Central memory CD4-positive, alpha-beta T cell (primary cell): ENCODE results near the gene CCS.
"Not testable (repeated sequence)": the region's sequence is repeated elsewhere in the genome, so short reads cannot be mapped to it uniquely, and the experiment has no call there.

Experiments
- DNase-seq: peaks from one replicate; pipeline ENCODE4 v3.0.0; 2022

Gene CCS

DNA sequence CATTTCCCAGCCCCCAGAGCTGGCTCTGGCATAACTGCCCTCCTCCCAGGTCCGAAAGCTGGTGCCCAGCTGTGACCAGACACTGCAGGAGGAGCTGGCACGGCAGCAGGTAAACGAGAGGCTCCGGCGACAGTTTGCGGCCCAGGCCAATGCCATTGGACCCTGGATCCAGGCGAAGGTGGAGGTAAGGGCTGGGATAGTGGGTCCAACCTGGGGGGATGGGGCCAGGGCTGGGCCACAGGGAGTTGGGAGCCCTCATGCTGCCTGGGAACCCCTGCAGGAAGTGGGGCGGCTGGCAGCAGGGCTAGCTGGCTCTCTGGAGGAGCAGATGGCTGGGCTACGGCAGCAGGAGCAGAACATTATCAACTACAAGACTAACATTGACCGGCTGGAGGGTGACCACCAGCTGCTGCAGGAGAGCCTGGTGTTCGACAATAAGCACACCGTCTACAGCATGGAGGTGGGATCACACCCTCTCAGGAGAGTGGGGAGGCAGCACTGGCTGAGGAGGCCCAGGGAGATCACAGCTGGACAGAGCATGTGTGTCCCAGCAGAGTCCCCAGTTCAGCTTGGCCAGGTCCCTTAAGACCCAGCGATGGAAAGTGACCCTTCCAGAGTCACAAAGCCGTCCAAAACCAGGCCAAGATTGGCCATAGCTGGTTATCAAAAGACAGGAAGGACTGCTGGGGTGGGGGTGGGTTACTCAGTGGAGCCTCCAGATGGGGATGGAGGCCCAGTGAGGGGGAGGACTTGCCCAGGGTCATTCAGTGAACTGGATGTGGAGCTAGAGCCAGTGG lies 31.6 kb upstream of the CCS start:
- DNase-seq: no peak

DNA sequence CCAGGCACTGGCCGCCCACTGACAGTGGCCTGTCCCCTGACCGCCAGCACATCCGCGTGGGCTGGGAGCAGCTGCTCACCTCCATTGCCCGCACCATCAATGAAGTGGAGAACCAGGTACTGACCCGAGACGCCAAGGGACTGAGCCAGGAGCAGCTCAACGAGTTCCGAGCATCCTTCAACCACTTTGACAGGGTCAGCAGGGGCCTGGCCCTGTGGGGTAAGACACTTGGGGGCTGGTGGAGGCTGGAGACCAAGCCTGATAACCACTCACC lies 31.1 kb upstream of the CCS start:
- no peak for DNase-seq

DNA sequence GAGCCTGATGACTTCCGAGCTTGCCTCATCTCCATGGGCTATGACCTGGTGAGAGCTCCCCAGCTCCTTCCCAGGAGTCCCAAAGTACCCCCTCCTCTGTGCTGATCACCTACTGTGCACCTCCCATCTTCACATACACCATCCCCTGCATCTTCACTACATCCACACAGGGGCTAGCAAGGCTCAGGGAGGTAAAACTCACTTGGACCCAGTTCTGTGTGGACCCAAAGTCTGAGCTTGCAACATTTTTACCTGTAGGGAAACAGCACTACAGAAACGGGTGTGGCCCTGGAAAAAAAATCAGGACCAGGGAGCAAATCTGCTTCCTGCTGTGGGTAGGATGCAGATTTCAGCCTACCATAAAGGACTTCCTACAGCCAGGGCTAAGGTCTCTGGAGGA lies 30.7 kb upstream of the CCS start:
- DNase-seq: no peak

DNA sequence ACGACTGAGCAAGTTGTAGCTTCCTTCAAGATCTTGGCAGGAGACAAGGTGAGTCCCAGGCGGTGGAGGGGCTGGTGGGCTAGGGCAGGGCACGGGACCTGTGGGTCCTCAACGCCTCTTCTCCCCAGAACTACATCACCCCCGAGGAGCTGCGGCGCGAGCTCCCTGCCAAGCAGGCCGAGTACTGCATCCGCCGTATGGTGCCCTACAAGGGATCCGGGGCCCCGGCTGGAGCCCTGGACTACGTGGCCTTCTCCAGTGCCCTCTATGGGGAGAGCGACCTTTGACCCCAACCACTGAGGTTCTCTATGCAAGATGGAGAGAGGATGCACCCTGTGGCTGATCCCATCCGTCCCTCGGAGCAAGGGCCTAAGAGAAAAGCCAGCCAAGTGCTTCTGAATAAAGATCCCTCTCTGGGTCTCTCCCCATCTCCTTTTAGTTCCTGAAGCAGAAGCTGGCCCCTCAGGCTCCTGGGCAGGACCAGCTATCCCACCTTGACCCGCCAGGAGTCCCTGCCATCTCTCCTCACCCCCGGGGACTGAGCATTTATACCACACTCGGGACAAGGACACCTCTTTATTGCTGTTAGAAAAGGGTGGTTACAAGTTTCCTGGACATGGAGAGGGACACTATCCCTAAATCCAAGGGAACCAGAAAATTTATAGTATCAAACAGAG lies 29.9 kb upstream of the CCS start:
- no peak for DNase-seq

DNA sequence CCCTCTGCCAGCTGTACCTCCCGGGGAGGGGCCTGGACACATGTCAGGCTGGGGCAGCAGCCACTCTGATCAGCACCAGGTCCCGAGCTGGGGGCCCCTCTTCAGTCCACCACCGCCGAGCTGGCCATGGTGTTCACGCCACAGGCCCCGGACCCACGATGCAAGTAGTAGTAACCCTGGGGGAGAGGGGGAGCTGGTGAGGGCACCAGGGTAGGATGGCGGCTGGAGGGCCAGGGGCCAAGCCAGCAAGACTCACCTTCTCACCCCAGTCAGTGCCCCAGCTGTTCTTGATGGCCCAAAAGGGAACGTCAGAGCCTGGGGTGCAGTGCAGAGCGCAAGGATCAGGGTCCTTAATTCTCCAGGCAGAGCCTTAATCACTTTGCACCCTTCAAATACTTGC lies 29.2 kb upstream of the CCS start:
- no peak for DNase-seq

DNA sequence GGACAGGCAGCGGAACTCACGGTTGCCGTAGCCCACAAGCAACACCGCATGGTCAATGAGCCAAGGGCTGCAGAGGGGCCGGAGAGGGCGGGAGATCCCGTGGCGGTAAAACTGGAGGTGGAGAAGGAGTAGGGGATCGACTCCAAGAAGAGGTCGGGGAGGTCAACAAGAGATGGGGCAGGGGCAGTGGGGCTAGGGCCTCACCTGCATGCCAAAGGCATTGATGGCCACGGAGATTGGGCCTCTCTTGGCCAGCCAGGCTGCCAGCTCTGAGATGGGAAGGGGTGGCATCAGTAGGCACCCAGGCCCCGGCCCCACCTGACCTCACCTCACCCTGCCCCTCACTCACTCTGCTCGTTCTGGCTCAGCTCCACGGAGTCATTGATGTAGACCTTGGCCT lies 28.4 kb upstream of the CCS start:
- no peak for DNase-seq

DNA sequence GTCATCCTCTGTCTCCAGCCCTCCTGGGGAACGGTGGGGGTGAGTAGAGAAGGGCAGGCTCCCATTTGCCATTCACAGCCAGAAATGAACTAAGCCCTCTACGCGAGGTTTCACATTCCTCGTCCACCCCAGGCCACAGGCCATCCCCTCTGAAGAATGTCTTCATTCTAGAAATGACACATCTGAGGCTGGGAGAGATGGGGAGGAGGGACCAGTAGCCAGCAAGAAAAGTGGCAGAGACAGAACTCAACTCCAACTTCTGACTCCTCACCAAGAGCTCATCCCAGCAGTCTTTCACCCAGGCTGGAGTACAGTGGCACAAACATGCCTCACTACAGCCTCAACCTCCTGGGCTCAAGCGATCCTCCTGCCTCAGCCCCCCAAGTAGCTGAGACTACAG lies 28.0 kb upstream of the CCS start:
- DNase-seq: no peak

DNA sequence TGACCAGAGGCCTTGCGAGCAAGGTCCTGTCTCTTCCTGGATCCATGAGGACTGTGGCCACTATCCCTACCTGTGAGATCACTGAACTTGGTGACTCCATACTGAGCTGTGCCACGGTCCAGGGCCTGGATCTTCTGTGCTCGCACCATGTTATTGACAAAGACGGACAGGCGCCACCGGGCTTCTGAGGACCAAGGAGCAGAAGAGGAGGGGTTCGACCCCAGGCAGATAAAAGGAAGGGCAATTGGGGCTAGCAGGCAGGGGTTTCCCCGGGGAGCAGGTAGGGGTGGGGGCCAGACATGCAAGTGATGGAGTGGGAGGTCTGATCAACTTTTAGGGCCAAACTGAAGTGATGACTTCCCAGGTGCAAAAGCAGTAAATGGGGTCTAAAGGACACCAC lies 26.8 kb upstream of the CCS start:
- DNase-seq: no peak

DNA sequence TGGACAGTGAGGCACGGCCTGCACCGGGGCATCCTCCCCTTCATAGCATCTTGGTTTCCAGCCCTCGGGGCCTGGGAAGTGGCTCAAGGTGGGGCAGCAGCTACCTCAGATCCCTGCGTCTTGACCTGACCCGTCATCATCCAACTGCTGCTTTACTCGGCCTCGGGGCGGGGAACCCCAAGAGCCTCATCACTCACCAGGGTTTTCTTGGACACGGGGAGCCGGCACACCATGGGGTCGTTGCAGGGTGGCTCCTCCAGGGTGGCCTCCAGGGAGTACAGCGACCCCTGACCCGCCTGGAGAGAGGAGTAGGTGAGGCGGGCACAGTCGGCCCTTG lies 25.2 kb upstream of the CCS start:
- no peak for DNase-seq

DNA sequence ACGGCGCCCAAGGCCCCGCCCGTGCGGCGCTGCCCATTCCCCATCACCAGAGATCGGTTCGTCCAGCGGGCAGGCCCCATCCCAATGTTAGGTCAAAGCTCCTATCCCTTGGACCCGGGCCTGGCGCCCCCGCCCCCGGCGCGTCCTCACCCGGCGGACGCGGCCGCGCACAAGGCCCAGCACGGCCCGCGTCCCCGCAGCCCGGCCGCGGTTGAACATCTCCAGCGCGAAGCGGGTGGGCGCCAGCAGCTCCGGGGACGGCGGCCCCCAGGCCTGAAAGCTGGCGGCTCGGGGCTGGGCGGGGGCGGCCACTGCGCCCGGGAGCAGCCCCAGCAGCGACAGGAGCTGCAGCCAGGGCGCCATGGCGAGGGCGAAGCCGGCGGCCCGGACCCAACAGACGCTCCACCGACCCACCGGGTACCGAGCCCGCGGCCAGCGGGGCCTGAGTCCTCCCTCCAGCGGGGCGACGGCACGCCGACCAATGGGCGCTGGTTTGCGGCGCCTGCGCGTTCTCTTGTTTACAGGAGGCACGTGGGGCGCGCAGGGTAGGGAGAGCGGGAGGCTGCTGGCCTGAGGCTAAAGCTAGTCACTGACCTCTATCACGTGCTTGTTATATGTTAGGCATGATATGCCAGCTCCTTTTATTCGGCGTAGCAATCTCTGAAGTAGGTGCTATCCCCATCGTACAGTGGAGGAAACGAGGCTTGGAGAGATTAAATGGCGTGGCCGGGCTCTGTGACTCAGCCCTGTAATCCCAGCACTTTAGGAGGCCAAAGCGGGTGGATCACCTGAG lies 24.7 kb upstream of the CCS start, which contains the start of gene CTSF:
TSS of gene CTSF (minus strand) at position 483 of the 793 bp plus-strand sequence. CDS start at position 363, 120 bp downstream.
- DNase-seq: peak; percentile 56

DNA sequence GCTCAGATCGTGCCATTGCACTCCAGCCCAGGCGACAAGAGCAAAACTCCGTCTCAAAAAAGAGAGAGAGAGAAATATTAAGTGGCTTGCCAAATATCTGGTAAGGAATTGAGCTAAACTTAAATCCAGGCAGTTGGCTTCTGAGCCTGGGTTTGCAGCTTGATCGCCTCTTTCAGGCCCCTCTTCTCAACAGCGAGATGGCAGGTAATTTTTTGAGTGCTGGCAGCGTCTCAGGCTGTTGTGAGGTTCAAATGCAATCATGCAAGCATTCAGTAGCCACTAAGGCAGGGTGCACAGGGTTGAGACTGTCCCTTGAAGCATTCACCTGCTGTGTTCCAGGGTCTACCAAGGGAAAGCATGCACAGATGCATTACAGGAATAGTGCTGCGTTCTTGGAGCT lies 23.9 kb upstream of the CCS start:
- no peak for DNase-seq

DNA sequence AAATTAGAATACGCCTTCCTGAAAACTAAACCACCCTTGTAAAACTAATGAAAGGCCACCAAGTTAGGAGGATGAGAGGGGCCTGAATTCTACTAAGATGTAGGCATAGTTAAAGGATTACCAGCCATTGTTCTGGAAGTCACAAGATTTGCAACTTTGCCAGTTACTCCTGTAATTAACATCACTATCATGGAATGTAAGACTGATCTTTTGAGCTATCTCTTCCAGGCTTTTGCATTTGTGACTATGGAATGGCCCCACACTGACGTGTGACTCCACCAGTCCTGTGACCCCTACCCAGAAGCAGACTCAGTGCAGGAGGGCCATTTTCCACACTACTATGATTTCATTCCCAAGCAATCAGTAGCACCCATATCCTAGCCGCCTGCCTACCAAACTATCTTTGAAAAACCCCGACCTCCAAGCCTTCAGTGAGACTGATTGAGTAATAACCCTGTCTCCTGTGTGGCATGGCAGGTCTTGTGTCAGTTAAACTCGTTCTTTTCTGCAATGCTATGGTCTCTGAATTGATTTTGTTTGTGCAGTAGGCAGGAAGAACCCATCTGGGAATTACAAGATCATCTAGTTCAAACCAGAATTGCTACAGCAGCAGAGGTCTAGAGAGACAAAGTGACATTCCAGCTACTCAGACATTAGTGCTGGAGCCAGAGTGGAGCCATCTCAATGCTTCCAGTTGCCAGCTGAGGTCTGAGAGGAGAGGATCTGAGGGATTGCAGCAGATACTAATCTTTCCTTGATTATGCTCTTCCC lies 22.7 kb upstream of the CCS start:
- no peak for DNase-seq

DNA sequence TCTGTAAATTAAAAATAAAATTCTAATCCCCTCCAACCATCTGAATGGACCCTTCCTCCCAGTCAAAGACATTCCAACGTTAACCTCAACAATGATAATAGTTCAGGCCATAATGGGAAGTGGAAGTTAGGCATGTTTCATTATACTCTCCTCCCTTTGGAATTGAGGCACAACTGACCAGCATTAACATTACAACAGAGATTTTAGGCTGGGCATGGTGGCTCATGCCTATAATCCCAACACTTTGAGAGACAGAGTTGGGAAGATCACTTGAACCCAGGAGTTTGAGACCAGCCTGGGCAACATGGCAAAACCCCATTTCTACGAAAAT lies 22.2 kb upstream of the CCS start:
- no peak for DNase-seq

DNA sequence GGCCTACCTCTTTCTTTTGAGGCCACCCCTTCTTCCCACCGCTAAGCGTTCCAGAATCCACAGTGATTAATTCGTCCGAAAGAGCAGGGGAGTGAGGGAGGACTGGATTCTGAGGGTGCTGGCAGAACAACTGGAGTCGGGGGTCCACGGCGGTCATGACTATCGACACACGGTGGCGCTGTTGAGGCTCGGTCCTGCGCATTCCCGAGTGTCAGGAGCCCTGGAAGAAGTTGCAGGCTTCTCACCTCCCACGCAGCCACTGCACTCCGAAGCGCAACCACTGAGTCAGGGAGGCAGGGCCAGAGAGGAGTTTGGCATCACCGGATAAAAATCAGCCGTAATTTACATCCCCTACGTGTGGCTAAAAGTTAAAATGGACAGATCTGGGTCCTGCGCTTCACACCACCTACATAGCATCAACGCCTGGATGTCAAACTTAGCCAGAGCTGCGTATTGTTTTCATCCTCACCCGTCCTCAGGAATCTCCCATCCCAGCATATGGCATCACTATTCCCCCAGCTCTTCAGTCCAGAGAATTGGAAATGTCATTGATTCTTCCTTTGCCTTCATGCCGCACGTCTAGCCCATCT lies 13.9 kb upstream of the CCS start:
- peak; percentile 64 for DNase-seq

DNA sequence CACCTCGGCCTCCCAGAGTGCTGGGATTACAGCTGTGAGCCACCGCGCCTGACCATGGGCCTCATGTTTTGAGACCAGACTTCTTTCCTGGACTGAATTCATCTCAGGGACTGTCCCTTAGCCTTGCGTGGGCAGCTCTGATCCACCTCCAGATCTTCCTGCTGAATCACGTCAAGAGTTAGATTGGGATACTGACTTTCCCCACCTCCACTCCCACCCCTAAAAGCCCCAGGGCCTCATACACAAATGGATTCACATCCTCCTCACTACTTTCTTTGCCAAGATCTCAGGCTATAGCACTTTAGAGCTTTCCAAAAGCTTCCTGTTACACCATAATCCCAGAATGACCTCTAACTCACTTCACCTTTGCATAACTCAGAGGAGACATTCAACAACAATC lies 12.2 kb upstream of the CCS start:
- DNase-seq: no peak

DNA sequence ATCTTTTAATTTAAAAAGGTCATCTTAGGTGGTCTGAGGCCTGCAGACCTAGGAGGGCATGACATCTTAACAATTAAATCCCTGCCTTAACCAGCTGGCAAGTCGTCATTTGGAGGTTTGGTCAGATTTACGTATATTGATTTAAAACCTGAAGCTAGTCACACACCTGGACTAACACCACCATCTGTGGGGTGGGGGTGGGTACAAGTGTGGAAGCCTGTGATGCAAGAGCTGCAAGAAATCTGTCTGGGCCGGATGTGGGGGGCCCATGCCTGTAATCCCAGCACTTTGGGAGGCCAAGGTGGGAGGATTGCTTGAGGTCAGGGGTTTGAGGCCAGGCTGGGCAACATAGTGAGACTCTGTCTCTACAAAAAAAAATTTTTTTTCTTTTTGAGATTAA lies 11.7 kb upstream of the CCS start:
- no peak for DNase-seq

DNA sequence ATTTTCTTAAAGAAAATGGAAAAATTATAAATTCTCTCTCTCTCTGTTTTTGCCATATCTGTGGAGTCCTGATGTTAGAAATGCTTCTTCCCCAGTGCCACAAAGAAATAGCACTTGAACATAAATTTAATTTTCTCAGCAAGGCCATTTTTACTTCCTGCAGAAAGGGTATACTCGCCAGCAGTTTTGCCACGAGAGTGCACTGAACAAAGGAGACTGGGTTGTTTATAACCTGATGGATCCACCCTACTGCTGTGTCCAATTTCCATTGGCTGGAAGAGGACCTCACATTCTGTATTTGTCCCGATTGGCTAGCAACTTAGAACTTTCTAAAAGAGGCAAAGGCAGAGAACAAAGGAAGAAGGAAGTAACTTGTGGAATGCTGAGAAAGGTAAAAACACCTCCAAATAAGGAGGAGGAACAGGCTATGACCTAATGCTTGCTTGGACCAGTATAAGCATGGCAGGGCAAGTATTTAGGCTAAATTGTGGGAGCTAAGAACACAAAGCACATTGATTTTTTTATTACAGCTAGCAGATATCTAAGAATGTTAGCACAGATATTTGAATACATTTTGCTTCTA lies 10.3 kb upstream of the CCS start:
- not testable (repeated sequence) for DNase-seq

DNA sequence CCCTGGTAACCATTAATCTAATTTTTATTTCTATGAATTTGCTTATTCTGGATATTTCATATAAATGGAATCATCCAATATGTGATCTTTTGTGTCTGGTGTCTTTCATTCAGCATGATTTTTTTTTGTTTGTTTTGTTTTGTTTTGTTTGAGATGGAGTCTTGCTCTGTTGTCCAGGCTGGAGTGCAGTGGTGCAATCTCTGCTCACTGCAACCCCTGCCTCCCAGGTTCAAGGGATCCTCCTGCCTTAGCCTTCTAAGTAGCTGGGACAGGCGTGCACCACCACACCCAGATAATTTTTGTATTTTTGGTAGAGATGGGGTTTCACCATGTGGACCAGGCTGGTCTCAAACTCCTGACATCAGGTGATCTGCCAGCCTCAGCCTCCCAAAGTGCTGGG lies 7.5 kb upstream of the CCS start:
- DNase-seq: not testable (repeated sequence)

DNA sequence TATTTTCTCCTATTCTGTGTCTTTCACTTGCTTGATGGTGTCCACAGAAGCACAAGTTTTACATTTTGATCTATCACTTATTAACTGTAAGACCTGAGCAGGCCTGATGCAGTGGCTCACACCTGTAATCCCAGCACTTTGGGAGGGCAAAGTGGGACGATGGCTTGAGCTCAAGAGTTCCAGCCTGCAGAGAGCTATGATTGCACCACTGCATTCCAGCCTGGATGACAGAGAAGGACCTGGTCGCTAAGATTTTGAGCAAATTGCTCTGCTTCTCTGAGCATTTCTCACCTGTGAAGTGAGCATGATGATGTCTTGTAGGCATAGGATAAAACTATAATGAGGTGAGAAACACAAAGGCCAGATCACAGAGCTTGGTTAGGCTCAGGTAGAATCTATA lies 6.8 kb upstream of the CCS start:
- no peak for DNase-seq

DNA sequence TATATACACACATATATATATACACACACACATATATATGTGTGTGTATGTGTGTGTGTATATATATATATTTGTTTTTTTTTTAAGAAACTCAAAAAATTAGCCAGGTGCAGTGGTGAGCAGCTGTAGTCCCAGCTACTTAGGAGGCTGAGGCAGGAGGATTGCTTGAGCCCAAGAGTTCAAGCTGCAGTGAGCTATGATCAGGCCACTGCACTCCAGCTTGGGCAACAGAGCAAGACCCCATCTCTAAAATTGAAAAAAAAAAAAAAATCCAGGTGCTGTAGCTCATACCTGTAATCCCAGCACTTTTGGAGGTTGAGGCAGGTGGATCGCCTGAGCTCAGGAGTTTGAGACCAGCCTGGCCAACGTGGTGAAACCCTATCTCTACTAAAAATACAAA lies 3.7 kb upstream of the CCS start:
- not testable (repeated sequence) for DNase-seq

DNA sequence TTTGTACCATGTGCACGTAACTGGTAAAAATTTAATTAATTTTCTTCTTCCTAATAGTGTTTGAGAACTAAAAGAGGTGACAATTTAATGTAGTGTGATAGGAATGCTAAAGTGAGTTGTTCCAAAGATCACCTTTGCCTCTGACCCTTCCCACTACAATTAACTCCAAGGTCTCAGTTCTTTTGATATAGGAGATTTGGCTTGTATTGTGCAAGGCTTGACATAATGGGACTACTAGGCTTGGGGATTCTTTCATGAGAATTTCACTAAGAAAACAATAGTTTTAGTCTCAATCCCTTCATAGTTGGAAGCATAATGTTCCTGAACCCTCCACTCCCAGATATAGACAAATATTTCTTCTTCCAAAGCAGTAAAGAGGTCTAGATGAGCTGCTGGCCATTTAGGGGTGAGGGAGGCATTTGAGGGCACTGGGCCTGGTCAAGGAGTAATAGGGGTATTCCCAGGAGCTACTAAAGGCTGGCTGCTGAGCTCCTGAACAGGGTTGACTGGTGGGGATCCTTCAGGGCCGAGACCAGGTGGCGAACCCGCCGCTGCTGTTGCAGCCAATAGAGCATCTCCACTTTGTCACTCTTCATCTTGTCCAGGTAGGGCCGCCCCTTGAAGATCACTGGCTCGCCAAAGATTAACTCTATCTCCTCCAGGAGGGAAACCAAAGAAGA lies 2.8 kb upstream of the CCS start:
- no peak for DNase-seq

DNA sequence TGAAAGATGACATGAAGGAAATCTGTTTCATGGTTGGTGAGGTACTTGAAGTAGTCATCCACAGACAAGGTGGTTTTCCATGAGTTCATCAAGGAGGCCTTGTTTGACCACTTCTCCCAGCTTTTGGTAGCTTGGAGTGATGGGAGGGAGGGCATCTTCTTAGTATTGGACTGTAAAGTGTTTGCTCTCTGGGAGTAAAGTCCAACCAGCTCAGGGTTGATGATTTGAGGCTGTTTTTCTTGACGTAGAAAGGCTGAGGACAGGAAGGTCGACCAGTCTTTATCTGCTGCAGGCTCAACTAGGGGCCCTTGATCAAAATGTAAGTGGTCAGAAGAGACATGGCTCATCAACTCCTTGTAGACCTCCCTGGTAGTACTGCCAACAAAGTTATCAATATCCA lies 1.8 kb upstream of the CCS start:
- DNase-seq: no peak
